ENCODE measurements around the gene AAR2.

The AAR2 gene

DNA sequence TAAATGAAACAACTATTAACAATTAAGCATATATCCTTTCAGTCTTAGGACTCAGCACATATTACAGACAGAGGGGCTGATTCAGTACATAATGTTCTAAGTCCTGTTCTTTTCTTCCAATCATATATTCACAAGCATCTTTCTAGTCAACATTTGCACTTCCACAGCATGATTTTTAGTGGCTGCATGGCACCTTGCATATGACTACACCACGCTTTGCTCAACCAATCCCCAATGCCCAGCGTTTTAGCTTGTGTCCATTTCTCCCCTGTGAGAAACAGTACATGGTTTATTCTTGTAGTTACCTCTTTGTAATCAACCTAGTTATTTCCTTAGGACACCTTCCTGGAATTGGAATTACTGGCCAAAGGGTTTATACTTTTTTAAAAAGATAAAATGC lies 33.2 kb downstream of the AAR2 start:
- TF ChIP-seq CTCF (IDR thresholded peaks at IDR 0.05; ENCODE audit: low read depth, low read length, poor library complexity, severe bottlenecking), result no peak
- no peak for TF ChIP-seq EZH2phosphoT487 (IDR thresholded peaks at IDR 0.05; ENCODE audit: borderline replicate concordance, low read length)
- H3K27ac ChIP-seq (ENCODE audit: low read depth, low read length), result no peak overlapping the region
- no peaks in the 10 kb centered on the region for H3K4me1 ChIP-seq (ENCODE audit: control insufficient read depth, low read length)
- H4K20me1 ChIP-seq (ENCODE audit: control insufficient read depth, insufficient read depth, low read depth, low read length), result no peaks in the 10 kb centered on the region
- H3K9me3 ChIP-seq (ENCODE audit: control insufficient read depth, insufficient read depth, low read length), result no peaks in the 10 kb centered on the region
- no peaks in the 10 kb centered on the region for H3K79me2 ChIP-seq (ENCODE audit: control insufficient read depth, low read length)
- H3F3A ChIP-seq (ENCODE audit: control insufficient read depth, insufficient read depth), result no peaks in the 10 kb centered on the region
- no peaks in the 10 kb centered on the region for H3K36me3 ChIP-seq (ENCODE audit: control insufficient read depth, low read length)
- no peaks in the 10 kb centered on the region for H3K9me2 ChIP-seq (replicated peaks; ENCODE audit: control insufficient read depth, low read length)
- no peak overlapping the region for H3K4me3 ChIP-seq (ENCODE audit: low read length)
- H3K4me2 ChIP-seq (ENCODE audit: low read length), result no peak overlapping the region
- H3K27me3 ChIP-seq (ENCODE audit: control insufficient read depth, low read length), result no peaks in the 10 kb centered on the region

DNA sequence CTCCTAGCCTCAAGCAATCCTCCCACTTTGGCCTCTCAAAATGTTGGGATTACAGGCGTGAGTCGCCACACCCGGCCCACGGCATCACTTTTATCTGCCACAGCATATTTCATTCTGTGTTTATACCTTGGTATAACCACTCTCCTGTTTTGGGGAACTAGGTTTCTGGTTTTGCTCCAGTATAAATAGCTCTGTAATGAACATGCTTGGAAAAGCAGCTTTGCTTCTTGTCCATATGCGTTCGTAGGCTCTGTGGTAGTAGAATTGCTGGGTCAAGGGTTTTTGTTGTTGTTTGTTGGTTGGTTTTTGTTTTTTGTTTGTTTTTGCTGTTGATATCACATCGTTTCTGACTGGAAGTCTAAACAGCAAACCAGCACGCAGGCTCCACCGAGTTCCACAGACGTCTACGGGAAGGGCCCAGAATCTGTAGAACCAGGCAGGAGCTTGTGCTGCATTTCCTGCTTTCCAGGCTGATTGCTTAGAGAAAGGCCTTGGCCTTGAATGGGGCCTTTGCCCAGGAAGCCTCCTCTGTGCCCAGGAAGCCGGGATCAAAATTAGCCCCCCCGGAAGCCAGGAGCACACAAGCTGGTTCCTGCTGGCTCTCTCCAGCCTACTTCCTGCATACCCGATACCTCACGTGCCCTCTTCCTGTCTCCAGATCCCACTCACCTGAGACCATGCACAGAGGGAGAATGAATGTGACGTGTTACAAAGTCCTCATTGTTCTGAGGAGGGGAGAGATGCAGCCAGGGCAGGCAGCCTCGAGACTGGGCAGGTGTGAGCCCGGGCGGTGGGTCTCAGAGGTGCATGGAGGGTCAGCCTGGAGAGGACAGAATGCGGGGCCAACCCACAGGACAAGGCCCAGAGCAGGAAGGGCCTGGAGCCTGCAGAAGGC lies 34.7 kb downstream of the AAR2 start:
- Histone ChIP-seq H4K20me1 (ENCODE audit: control insufficient read depth, insufficient read depth, low read depth, low read length) (no peaks in the 10 kb centered on the region), H3F3A (ENCODE audit: control insufficient read depth, insufficient read depth) (no peaks in the 10 kb centered on the region), H3K4me3 (ENCODE audit: low read length) (no peak overlapping the region), H3K27me3 (ENCODE audit: control insufficient read depth, low read length) (no peaks in the 10 kb centered on the region), H3K4me2 (ENCODE audit: low read length) (no peak overlapping the region), H3K27ac (ENCODE audit: low read depth, low read length) (no peak overlapping the region), H3K9me2 (replicated peaks; ENCODE audit: control insufficient read depth, low read length) (no peaks in the 10 kb centered on the region), H3K36me3 (ENCODE audit: control insufficient read depth, low read length) (no peaks in the 10 kb centered on the region), H3K9me3 (ENCODE audit: control insufficient read depth, insufficient read depth, low read length) (no peaks in the 10 kb centered on the region), H3K79me2 (ENCODE audit: control insufficient read depth, low read length) (no peaks in the 10 kb centered on the region), H3K4me1 (ENCODE audit: control insufficient read depth, low read length) (no peaks in the 10 kb centered on the region)
- TF ChIP-seq EZH2phosphoT487 (IDR thresholded peaks at IDR 0.05; ENCODE audit: borderline replicate concordance, low read length), result no peak

GRCh38 chr20:36271639-36272546 lies 35.6 kb downstream of the AAR2 start:
- Histone ChIP-seq H3K79me2 (ENCODE audit: control insufficient read depth, low read length) (no peaks in the 10 kb centered on the region), H3K9me2 (replicated peaks; ENCODE audit: control insufficient read depth, low read length) (no peaks in the 10 kb centered on the region), H3K27me3 (ENCODE audit: control insufficient read depth, low read length) (no peaks in the 10 kb centered on the region), H3K4me1 (ENCODE audit: control insufficient read depth, low read length) (no peaks in the 10 kb centered on the region), H3K27ac (ENCODE audit: low read depth, low read length) (no peak overlapping the region), H3K36me3 (ENCODE audit: control insufficient read depth, low read length) (no peaks in the 10 kb centered on the region), H3K4me3 (ENCODE audit: low read length) (no peak overlapping the region), H3F3A (ENCODE audit: control insufficient read depth, insufficient read depth) (no peaks in the 10 kb centered on the region), H4K20me1 (ENCODE audit: control insufficient read depth, insufficient read depth, low read depth, low read length) (no peaks in the 10 kb centered on the region), H3K4me2 (ENCODE audit: low read length) (no peak overlapping the region), H3K9me3 (ENCODE audit: control insufficient read depth, insufficient read depth, low read length) (no peaks in the 10 kb centered on the region)
- TF ChIP-seq EZH2phosphoT487 (IDR thresholded peaks at IDR 0.05; ENCODE audit: borderline replicate concordance, low read length) (no peak), CTCF (IDR thresholded peaks at IDR 0.05; ENCODE audit: low read depth, low read length, poor library complexity, severe bottlenecking) (no peak)

All from DOHH2 (cell line).